Liver (tissue), 9 donors: ENCODE data around the gene UNC79. TPM values are rescaled to one million over a fixed set of nuclear protein-coding genes. Genes with fewer than 3 reads are reported as not detected.

Source experiments
- DNase-seq: peaks from one replicate; pipeline ENCODE4 v3.0.0-alpha.2; 2017; ENCODE audit warnings: low spot score
- H3K27ac ChIP-seq, 2 donors: one replicate each; pipeline ENCODE4 v1.7.0; 2013; ENCODE audit warnings: inconsistent platforms in 2 of 2, low read length in 2 of 2, control low read depth in 1 of 2, low read depth in 1 of 2, mild to moderate bottlenecking in 1 of 2
- H3K27me3 ChIP-seq, 4 donors: one replicate each; pipeline versions ENCODE4 v1.6.1 to v1.7.0; 2013; ENCODE audit warnings: low read length in 3 of 4, inconsistent platforms in 1 of 4, mild to moderate bottlenecking in 1 of 4, moderate library complexity in 1 of 4; ENCODE audit not compliant: control insufficient read depth in 4 of 4, insufficient read depth in 4 of 4
- H3K36me3 ChIP-seq, 4 donors: one replicate each; pipeline versions ENCODE4 v1.6.1 to v1.7.0; 2013; ENCODE audit warnings: low read length in 3 of 4, mild to moderate bottlenecking in 3 of 4, low read depth in 1 of 4, moderate library complexity in 1 of 4; ENCODE audit not compliant: control insufficient read depth in 4 of 4, insufficient read depth in 3 of 4
- H3K4me1 ChIP-seq, 4 donors: one replicate each; pipeline versions ENCODE4 v1.6.1 to v1.7.0; 2013; ENCODE audit warnings: low read length in 3 of 4, mild to moderate bottlenecking in 3 of 4, moderate library complexity in 1 of 4; ENCODE audit not compliant: control insufficient read depth in 4 of 4, insufficient read depth in 4 of 4
- H3K4me3 ChIP-seq, 3 donors: one replicate each; pipeline versions ENCODE4 v1.6.1 to v1.7.0; 2013; ENCODE audit warnings: low read length in 3 of 3, control low read depth in 1 of 3, low read depth in 1 of 3, mild to moderate bottlenecking in 1 of 3
- H3K9ac ChIP-seq, 2 donors: one replicate each; pipeline ENCODE4 v1.7.0; 2013; ENCODE audit warnings: low read length in 2 of 2, mild to moderate bottlenecking in 2 of 2, moderate library complexity in 2 of 2, control low read depth in 1 of 2, low read depth in 1 of 2
- H3K9me3 ChIP-seq, 4 donors: one replicate each; pipeline versions ENCODE4 v1.6.1 to v1.7.0; 2013; ENCODE audit warnings: low read length in 3 of 4; ENCODE audit not compliant: control insufficient read depth in 4 of 4
- ATF3 ChIP-seq: IDR thresholded peaks from 2 replicates; pipeline ENCODE4 v1.6.1; 2016; ENCODE audit warnings: antibody characterized with exemption
- CTCF ChIP-seq: fragments of 150-350 bp; IDR thresholded peaks from 2 replicates; pipeline ENCODE4 v1.5.1; 2017; ENCODE audit warnings: improper control_type of control experiment, low read depth, low read length; ENCODE audit not compliant: missing input control
- EGR1 ChIP-seq, 2 donors: IDR thresholded peaks; 2 replicates each; pipeline ENCODE4 v1.6.1; 2016 to 2018; ENCODE audit warnings: antibody characterized with exemption in 2 of 2, low read depth in 2 of 2
- FOXA1 ChIP-seq: IDR thresholded peaks from 2 replicates; pipeline ENCODE4 v1.6.1; 2016; ENCODE audit warnings: antibody characterized with exemption
- FOXA2 ChIP-seq: IDR thresholded peaks from 2 replicates; pipeline ENCODE4 v1.6.1; 2016; ENCODE audit warnings: antibody characterized with exemption
- GABPA ChIP-seq, 2 donors: IDR thresholded peaks in 1 of 2; conservative IDR thresholded peaks in 1 of 2; 2 replicates each; pipeline ENCODE4 v1.6.1; 2016; ENCODE audit warnings: antibody characterized with exemption in 2 of 2, mild to moderate bottlenecking in 1 of 2, moderate library complexity in 1 of 2
- HNF4A ChIP-seq, 2 donors: conservative IDR thresholded peaks; 2 replicates each; pipeline ENCODE4 v1.6.1; 2016; ENCODE audit warnings: antibody characterized with exemption in 2 of 2, mild to moderate bottlenecking in 2 of 2
- HNF4G ChIP-seq: IDR thresholded peaks from 2 replicates; pipeline ENCODE4 v1.6.1; 2016; ENCODE audit warnings: antibody characterized with exemption
- JUND ChIP-seq, 2 donors: IDR thresholded peaks; 2 replicates each; pipeline ENCODE4 v1.6.1; 2016; ENCODE audit warnings: antibody characterized with exemption in 2 of 2
- MAX ChIP-seq: IDR thresholded peaks from 2 replicates; pipeline ENCODE4 v1.6.1; 2016; ENCODE audit warnings: antibody characterized with exemption
- NR2F2 ChIP-seq: IDR thresholded peaks from 2 replicates; pipeline ENCODE4 v1.6.1; 2016; ENCODE audit warnings: antibody characterized with exemption
- RAD21 ChIP-seq, 2 donors: IDR thresholded peaks; 2 replicates each; pipeline ENCODE4 v1.6.1; 2016; ENCODE audit warnings: antibody characterized with exemption in 2 of 2, mild to moderate bottlenecking in 2 of 2
- REST ChIP-seq: IDR thresholded peaks from 2 replicates; pipeline ENCODE4 v1.6.1; 2016; ENCODE audit warnings: antibody characterized with exemption, mild to moderate bottlenecking
- SP1 ChIP-seq: IDR thresholded peaks from 2 replicates; pipeline ENCODE4 v1.6.1; 2018; ENCODE audit warnings: antibody characterized with exemption, mild to moderate bottlenecking
- TAF1 ChIP-seq: conservative IDR thresholded peaks from 2 replicates; pipeline ENCODE4 v1.6.1; 2016; ENCODE audit warnings: antibody characterized with exemption, mild to moderate bottlenecking
- YY1 ChIP-seq: IDR thresholded peaks from 2 replicates; pipeline ENCODE4 v1.6.1; 2016; ENCODE audit warnings: antibody characterized with exemption, mild to moderate bottlenecking
- ZBTB33 ChIP-seq: IDR thresholded peaks from 2 replicates; pipeline ENCODE4 v1.6.1; 2016; ENCODE audit warnings: antibody characterized with exemption
- WGBS: extraction: QIAGEN DNeasy Blood & Tissue Kit; methylation state at CpG from one replicate; pipeline ENCODE4 v1.1.7; 2013; 5-methylcytosine and 5-hydroxymethylcytosine counted together
- polyA plus RNA-seq, 2 donors: library from polyadenylated mRNA; stranded (reverse) in 1 of 2; unstranded in 1 of 2; fragments of 200-250 nt in 1 of 2; fragments of >200 nt in 1 of 2; fragmentation: Nextera tagmentation in 1 of 2; extraction: Ambion mirVana in 1 of 2; gene quantifications; one replicate each; pipeline versions ENCODE4 v1.2.1 to v1.2.3, GENCODE V29; 2013 to 2015
- total RNA-seq, 2 donors: library from RNA; depleted of rRNA; stranded (reverse); fragments of >200 nt; gene quantifications; one replicate each; pipeline ENCODE4 v1.2.3, GENCODE V29; 2014
- donor health status: healthy.
- donor health status: healthy.
- donor health status: healthy.
- donor health status: healthy.
- donor health status: healthy.

Gene UNC79
- total and polyA plus RNA-seq, 4 donors, result 0.01 to 0.08 (median 0.05) TPM; not detected in 1

- Histone ChIP-seq H3K36me3 (no peaks in the 10 kb centered on the region), H3K4me1 (no peaks in the 10 kb centered on the region), H3K27me3 (peaks cover 0 to 1% (median 0%) of the 10 kb centered on the region in 4 donors), H3K9me3 (no peaks in the 10 kb centered on the region), H3K27ac (no peak overlapping the region), H3K9ac (no peak overlapping the region), H3K4me3 (no peak overlapping the region)
- no peak for DNase-seq
- no peak for TF ChIP-seq ZBTB33
- TF ChIP-seq HNF4G, result no peak
- TF ChIP-seq RAD21 (IDR thresholded peaks at IDR 0.05), result peak; percentile 33 to 56
- no peak for TF ChIP-seq GABPA (IDR thresholded peaks at IDR 0.05 in 1 of 2, conservative IDR thresholded peaks at IDR 0.05 in 1 of 2)
- no peak for TF ChIP-seq JUND (IDR thresholded peaks at IDR 0.05)
- TF ChIP-seq SP1, result no peak
- no peak for TF ChIP-seq NR2F2
- TF ChIP-seq MAX, result no peak
- TF ChIP-seq FOXA1, result no peak
- peak; percentile 16 for TF ChIP-seq CTCF
- no peak for TF ChIP-seq REST
- TF ChIP-seq YY1, result no peak
- 49% methylated on average over 5 of the region's 5 CpGs for WGBS
These were observed 217.9 kb downstream of the UNC79 start for GRCh38 chr14:93648440-93649168.

- Histone ChIP-seq H3K9ac (no peak overlapping the region), H3K27ac (no peak overlapping the region), H3K36me3 (no peaks in the 10 kb centered on the region), H3K4me1 (no peaks in the 10 kb centered on the region), H3K9me3 (no peaks in the 10 kb centered on the region), H3K27me3 (peaks cover 0 to 4% (median 0%) of the 10 kb centered on the region in 4 donors), H3K4me3 (no peak overlapping the region)
- no peak for TF ChIP-seq EGR1 (IDR thresholded peaks at IDR 0.05; ENCODE audit: low read depth in 2 of 2)
- TF ChIP-seq MAX, result no peak
- TF ChIP-seq RAD21 (IDR thresholded peaks at IDR 0.05), result no peak
- no peak for TF ChIP-seq CTCF
- no peak for TF ChIP-seq SP1
- no peak for TF ChIP-seq JUND (IDR thresholded peaks at IDR 0.05)
- no peak for TF ChIP-seq GABPA (IDR thresholded peaks at IDR 0.05 in 1 of 2, conservative IDR thresholded peaks at IDR 0.05 in 1 of 2)
- no peak for TF ChIP-seq FOXA1
- TF ChIP-seq HNF4A (conservative IDR thresholded peaks at IDR 0.05), result no peak
- no peak for TF ChIP-seq FOXA2
- TF ChIP-seq HNF4G, result no peak
- TF ChIP-seq TAF1, result no peak
- TF ChIP-seq NR2F2, result no peak
- TF ChIP-seq YY1, result no peak
- no peak for TF ChIP-seq ATF3
- TF ChIP-seq ZBTB33, result no peak
- 82% methylated on average over 5 of the region's 5 CpGs for WGBS
- no peak for DNase-seq
These were observed 223.9 kb downstream of the UNC79 start for GRCh38 chr14:93654599-93654998.
